Activated naive CD8-positive, alpha-beta T cell (primary cell): ENCODE measurements around the gene RPL28.
A peak's percentile ranks its signal among the peaks of the same experiment; 100 is the strongest.

Source experiments
- H3K27ac Mint-ChIP-seq: one replicate; pipeline ENCODE4 v1.8.0; 2021; ENCODE audit warnings: mixed read lengths
- H3K27me3 Mint-ChIP-seq: one replicate; pipeline ENCODE4 v1.8.0; 2021; ENCODE audit warnings: mixed read lengths
- H3K36me3 Mint-ChIP-seq: one replicate; pipeline ENCODE4 v1.8.0; 2021; ENCODE audit warnings: mixed read lengths
- H3K4me1 Mint-ChIP-seq: one replicate; pipeline ENCODE4 v1.8.0; 2021; ENCODE audit warnings: low read depth, mixed read lengths
- H3K4me3 Mint-ChIP-seq: one replicate; pipeline ENCODE4 v1.8.0; 2021; ENCODE audit warnings: mild to moderate bottlenecking, mixed read lengths
- H3K9me3 Mint-ChIP-seq: one replicate; pipeline ENCODE4 v1.8.0; 2021; ENCODE audit warnings: low read depth, mixed read lengths

Gene RPL28

GRCh38 chr19:55348317-55349034 lies 37.3 kb upstream of the RPL28 start:
- no peak overlapping the region for H3K4me3 Mint-ChIP-seq
- H3K4me1 Mint-ChIP-seq, result peaks cover 12% of the 10 kb centered on the region

GRCh38 chr19:55350620-55351315 lies 35.0 kb upstream of the RPL28 start:
- H3K4me1 Mint-ChIP-seq, result peaks cover 16% of the 10 kb centered on the region
- no peaks in the 10 kb centered on the region for H3K36me3 Mint-ChIP-seq

More at GRCh38 chr19:55348317-55349034, 37.3 kb upstream of the RPL28 start:
- peaks cover 8% of the 10 kb centered on the region for H3K27me3 Mint-ChIP-seq
- H3K27ac Mint-ChIP-seq, result no peak overlapping the region
- no peaks in the 10 kb centered on the region for H3K36me3 Mint-ChIP-seq
- no peaks in the 10 kb centered on the region for H3K9me3 Mint-ChIP-seq

DNA sequence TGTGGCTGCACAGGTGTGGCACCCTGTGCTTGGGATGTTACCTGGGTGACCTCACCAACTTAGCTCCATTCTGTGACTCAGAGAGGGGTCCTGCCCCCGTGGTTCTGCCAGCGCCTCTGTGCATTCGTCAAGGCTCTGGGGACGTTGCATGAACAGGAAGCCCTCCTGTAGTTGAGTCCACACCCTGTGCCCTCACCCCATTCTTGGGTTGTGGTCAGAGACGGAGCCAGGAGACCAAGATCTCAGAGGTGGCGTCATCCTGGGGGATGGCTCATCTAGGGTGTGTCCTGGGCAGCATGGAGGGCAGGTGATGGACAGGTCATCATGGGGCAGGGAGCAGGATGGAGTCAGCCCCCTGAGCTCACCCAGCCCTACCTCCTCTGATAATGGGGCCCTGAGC lies 33.7 kb upstream of the RPL28 start:
- H3K27ac Mint-ChIP-seq, result no peak overlapping the region
- no peaks in the 10 kb centered on the region for H3K36me3 Mint-ChIP-seq
- H3K27me3 Mint-ChIP-seq, result peaks cover 11% of the 10 kb centered on the region

More at GRCh38 chr19:55350620-55351315, 35.0 kb upstream of the RPL28 start:
- Mint-ChIP-seq H3K27ac (no peak overlapping the region), H3K27me3 (peaks cover 9% of the 10 kb centered on the region), H3K4me3 (no peak overlapping the region), H3K9me3 (no peaks in the 10 kb centered on the region)

GRCh38 chr19:55352549-55353145 lies 33.1 kb upstream of the RPL28 start:
- H3K9me3 Mint-ChIP-seq, result no peaks in the 10 kb centered on the region

More for the DNA sequence above, 33.7 kb upstream of the RPL28 start:
- H3K4me1 Mint-ChIP-seq, result peaks cover 16% of the 10 kb centered on the region
- H3K9me3 Mint-ChIP-seq, result no peaks in the 10 kb centered on the region
- H3K4me3 Mint-ChIP-seq, result no peak overlapping the region

DNA sequence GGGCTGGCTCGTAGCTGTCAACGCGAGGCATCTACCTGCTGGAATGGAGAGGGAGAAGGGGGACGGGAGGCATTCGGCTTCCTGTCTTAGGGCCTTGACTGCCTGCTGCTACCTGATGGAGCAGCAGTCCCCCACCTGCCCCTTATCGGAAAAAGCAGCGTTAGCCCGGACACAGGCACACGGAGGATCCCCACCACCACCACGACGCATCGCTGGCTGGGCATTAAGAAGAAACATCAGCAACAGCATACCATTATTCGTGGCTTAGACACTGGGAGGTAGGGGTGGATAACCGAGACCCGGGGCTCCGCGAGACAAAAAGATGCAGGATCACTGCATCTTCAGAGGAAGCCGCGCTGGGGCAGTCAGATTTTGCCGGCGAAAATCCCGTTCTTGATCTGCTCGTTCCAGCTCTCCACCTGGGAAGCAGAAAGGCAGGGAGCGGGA lies 32.4 kb upstream of the RPL28 start:
- H3K9me3 Mint-ChIP-seq, result no peaks in the 10 kb centered on the region
- peak overlapping the region; percentile 70 for H3K4me3 Mint-ChIP-seq
- H3K4me1 Mint-ChIP-seq, result peaks cover 16% of the 10 kb centered on the region
- H3K36me3 Mint-ChIP-seq, result no peaks in the 10 kb centered on the region
- peaks cover 16% of the 10 kb centered on the region for H3K27me3 Mint-ChIP-seq
- H3K27ac Mint-ChIP-seq, result no peak overlapping the region

More at GRCh38 chr19:55352549-55353145, 33.1 kb upstream of the RPL28 start:
- peak overlapping the region; percentile 62 for H3K4me3 Mint-ChIP-seq
- no peaks in the 10 kb centered on the region for H3K36me3 Mint-ChIP-seq
- H3K4me1 Mint-ChIP-seq, result peaks cover 16% of the 10 kb centered on the region
- H3K27ac Mint-ChIP-seq, result no peak overlapping the region
- peaks cover 16% of the 10 kb centered on the region for H3K27me3 Mint-ChIP-seq

DNA sequence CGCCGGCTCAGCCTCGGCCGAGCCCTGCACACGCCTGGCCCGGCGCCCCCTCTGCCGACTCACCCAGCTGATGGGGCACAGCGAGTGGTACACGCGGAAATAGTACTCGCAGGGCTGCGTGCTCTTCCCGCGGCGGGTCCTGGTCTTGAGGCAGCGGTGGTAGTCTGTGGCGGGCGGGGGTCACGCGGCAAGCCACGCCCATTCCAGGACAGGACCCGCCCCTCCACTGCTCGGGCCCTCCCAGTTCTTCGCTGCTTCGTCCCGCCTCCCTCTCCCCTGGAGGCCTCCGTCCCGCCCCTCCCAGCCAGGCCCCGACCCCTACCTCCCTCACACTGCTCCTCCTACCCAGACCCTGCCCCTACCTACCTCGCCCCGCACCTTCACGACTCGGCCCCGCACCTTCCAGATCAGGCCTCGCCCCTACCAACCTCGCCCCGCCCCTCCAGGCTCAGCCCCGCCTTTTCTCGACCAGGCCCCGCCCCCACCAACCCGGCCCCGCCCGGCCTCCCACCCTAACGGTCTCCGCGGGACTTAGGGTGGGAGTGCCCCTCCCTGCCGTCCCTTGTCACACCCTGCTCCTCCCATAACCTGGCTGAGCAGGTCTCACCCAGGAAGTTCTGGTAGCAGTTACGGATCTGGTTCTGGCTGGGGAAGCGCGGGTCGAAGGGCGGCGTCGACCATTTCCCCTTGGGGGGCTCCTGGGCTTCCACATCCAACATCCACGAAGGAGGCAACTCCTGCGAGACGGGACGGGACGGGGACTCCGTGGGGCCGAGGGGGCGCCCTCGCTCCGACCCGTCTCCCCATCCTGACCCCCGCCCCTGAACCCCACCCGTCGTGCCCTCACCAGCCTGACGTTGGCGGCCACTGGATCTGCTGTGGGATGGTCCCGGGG lies 31.7 kb upstream of the RPL28 start:
- Mint-ChIP-seq H3K27me3 (peaks cover 16% of the 10 kb centered on the region), H3K9me3 (no peaks in the 10 kb centered on the region), H3K4me1 (peaks cover 16% of the 10 kb centered on the region), H3K4me3 (peak overlapping the region; percentile 70), H3K27ac (no peak overlapping the region), H3K36me3 (no peaks in the 10 kb centered on the region)

- Mint-ChIP-seq H3K4me3 (peak within 1 kb of the TSS; percentile 70), H3K27ac (no peak within 1 kb of the TSS), H3K9me3 (no peaks in the 10 kb centered on the region), H3K4me1 (peaks cover 16% of the 10 kb centered on the region), H3K27me3 (peaks cover 16% of the 10 kb centered on the region), H3K36me3 (no peaks in the 10 kb centered on the region)
These were observed 31.0 kb upstream of the RPL28 start, which contains the start of gene COX6B2 for GRCh38 chr19:55354698-55355212. TSS of gene COX6B2 (minus strand) at chr19:55354719. CDS start at chr19:55354521, 198 bp downstream.

GRCh38 chr19:55355213-55355821 lies 30.4 kb upstream of the RPL28 start:
- Mint-ChIP-seq H3K4me3 (peak overlapping the region; percentile 52), H3K4me1 (peaks cover 16% of the 10 kb centered on the region), H3K27me3 (peaks cover 16% of the 10 kb centered on the region), H3K9me3 (no peaks in the 10 kb centered on the region), H3K27ac (no peak overlapping the region), H3K36me3 (no peaks in the 10 kb centered on the region)

GRCh38 chr19:55358493-55358892 lies 27.2 kb upstream of the RPL28 start:
- H3K27me3 Mint-ChIP-seq, result peaks cover 8% of the 10 kb centered on the region
- H3K36me3 Mint-ChIP-seq, result no peaks in the 10 kb centered on the region
- no peak overlapping the region for H3K27ac Mint-ChIP-seq
- no peak overlapping the region for H3K4me3 Mint-ChIP-seq
- peaks cover 3% of the 10 kb centered on the region for H3K4me1 Mint-ChIP-seq
- H3K9me3 Mint-ChIP-seq, result no peaks in the 10 kb centered on the region

- H3K9me3 Mint-ChIP-seq, result no peaks in the 10 kb centered on the region
- peaks cover 3% of the 10 kb centered on the region for H3K4me1 Mint-ChIP-seq
- no peak overlapping the region for H3K4me3 Mint-ChIP-seq
- H3K36me3 Mint-ChIP-seq, result no peaks in the 10 kb centered on the region
- H3K27me3 Mint-ChIP-seq, result peaks cover 8% of the 10 kb centered on the region
- H3K27ac Mint-ChIP-seq, result no peak overlapping the region
These were observed 26.5 kb upstream of the RPL28 start for GRCh38 chr19:55358943-55359908.

GRCh38 chr19:55360902-55361301 lies 24.8 kb upstream of the RPL28 start:
- H3K27me3 Mint-ChIP-seq, result peaks cover 7% of the 10 kb centered on the region
- H3K9me3 Mint-ChIP-seq, result no peaks in the 10 kb centered on the region
- H3K27ac Mint-ChIP-seq, result no peak overlapping the region
- H3K36me3 Mint-ChIP-seq, result no peaks in the 10 kb centered on the region
- H3K4me3 Mint-ChIP-seq, result no peak overlapping the region
- H3K4me1 Mint-ChIP-seq, result no peaks in the 10 kb centered on the region

DNA sequence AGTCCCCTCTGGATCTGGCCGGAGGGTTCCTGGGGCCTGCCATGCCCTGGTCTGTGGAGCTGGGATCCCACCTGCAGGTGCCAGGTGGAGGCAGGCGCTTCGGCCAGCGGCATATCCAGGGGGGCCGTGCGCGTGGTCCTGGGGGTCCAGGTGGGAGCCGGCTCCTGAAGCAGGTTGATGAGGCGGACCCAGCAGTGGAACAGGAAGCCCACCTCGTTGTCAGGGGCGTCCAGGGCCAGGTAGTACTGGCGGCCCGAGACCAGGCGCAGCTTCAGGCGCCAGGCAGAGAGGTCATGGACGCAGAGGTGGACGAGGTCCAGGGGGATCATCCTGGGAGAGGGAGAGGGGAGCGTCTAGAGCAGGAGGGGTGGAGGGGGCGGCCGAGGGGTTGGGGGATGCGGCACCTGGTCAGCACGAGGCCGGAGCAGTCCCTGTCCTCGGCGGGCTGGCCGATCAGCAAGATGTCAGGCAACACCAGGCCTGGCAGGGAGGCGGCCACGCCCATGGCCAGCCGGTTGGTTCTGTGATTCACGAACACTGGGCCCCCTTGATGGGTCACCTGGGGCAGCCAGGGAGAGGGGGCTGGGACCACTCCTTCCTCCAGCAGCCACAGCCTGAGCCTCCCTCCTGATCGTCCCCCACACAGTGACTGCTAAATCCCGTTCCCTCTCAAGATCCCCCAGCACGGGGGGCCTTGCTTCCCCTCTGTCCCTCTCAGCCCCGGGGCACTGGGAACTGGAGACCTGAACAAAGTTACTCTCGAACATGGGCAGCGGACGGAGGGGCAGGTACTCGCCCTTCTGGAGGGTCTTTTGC lies 23.4 kb upstream of the RPL28 start:
- no peaks in the 10 kb centered on the region for H3K9me3 Mint-ChIP-seq
- no peaks in the 10 kb centered on the region for H3K36me3 Mint-ChIP-seq
- H3K4me1 Mint-ChIP-seq, result no peaks in the 10 kb centered on the region
- H3K4me3 Mint-ChIP-seq, result no peak overlapping the region
- H3K27me3 Mint-ChIP-seq, result peaks cover 2% of the 10 kb centered on the region
- no peak overlapping the region for H3K27ac Mint-ChIP-seq
